OCI-LY7 (cell line): ENCODE data around the gene PCCA. TPM values are rescaled to one million over a fixed set of nuclear protein-coding genes. Genes with fewer than 3 reads are reported as not detected.

Experiments used
- BruUV-seq: library from RNA; stranded (reverse); fragments of 400-500 nt; replicated peaks from 2 replicates; lab custom pipeline; 2021; lab: Mats Ljungman, UMichigan
- CTCF ChIA-PET: fragments of 300-600 bp; sonication (Branson Sonifier 250); formaldehyde crosslinking; loops from one replicate; lab custom pipeline; 2022; ENCODE audit warnings: antibody characterized with exemption; ENCODE audit not compliant: unreplicated experiment; lab: Charles Lee
- POLR2A ChIA-PET: fragments of 300-600 bp; sonication (Branson Sonifier 250); formaldehyde crosslinking; loops from one replicate; lab custom pipeline; 2022; ENCODE audit warnings: antibody characterized with exemption; lab: Charles Lee
- DNase-seq: peaks from one replicate; pipeline ENCODE4 v3.0.0-alpha.2; 2015; ENCODE audit warnings: low spot score
- H2AFZ ChIP-seq: fragments of 200-600 bp; sonication (generic), shearing (Covaris generic); 2 replicates; pipeline ENCODE4 v1.6.1; 2014; ENCODE audit warnings: mild to moderate bottlenecking, antibody characterized with exemption, low read length, moderate library complexity
- H3K27ac ChIP-seq: fragments of 200-600 bp; sonication (generic); 2 replicates; pipeline ENCODE4 v1.5.1; 2014; ENCODE audit warnings: mixed run types, low read depth, mild to moderate bottlenecking, moderate library complexity, low read length, inconsistent platforms; ENCODE audit not compliant: poor library complexity, severe bottlenecking
- H3K36me3 ChIP-seq: fragments of 200-600 bp; sonication (generic); 2 replicates; pipeline ENCODE4 v1.6.1; 2014; ENCODE audit warnings: mild to moderate bottlenecking, antibody characterized with exemption, low read length, moderate library complexity, mixed read lengths; ENCODE audit not compliant: insufficient read depth
- H3K4me1 ChIP-seq: fragments of 200-600 bp; sonication (generic); 2 replicates; pipeline ENCODE4 v1.5.1; 2014; ENCODE audit warnings: mild to moderate bottlenecking, low read length; ENCODE audit not compliant: insufficient read depth, poor library complexity, severe bottlenecking
- H3K4me2 ChIP-seq: fragments of 200-600 bp; sonication (generic); 2 replicates; pipeline ENCODE4 v1.6.1; 2014; ENCODE audit warnings: mild to moderate bottlenecking, low read length
- H3K4me3 ChIP-seq: fragments of 200-600 bp; sonication (generic); 2 replicates; pipeline ENCODE4 v1.5.1; 2014; ENCODE audit warnings: mild to moderate bottlenecking, low read depth, low read length; ENCODE audit not compliant: poor library complexity, severe bottlenecking
- H3K79me2 ChIP-seq: fragments of 200-600 bp; sonication (generic); 2 replicates; pipeline ENCODE4 v1.6.1; 2016; ENCODE audit warnings: low read depth, mild to moderate bottlenecking, low read length, moderate library complexity, mixed read lengths; ENCODE audit not compliant: insufficient read depth
- H3K9me2 ChIP-seq: fragments of 200-600 bp; sonication (generic); 2 replicates; pipeline ENCODE4 v1.6.1; 2016; ENCODE audit warnings: mild to moderate bottlenecking, low read length, mixed read lengths; ENCODE audit not compliant: insufficient read depth
- H3K9me3 ChIP-seq: fragments of 200-600 bp; sonication (generic); 2 replicates; pipeline ENCODE4 v1.6.1; 2014; ENCODE audit warnings: mild to moderate bottlenecking, mixed run types, low read length, mixed read lengths
- H4K20me1 ChIP-seq: fragments of 200-600 bp; sonication (generic); 2 replicates; pipeline ENCODE4 v1.6.1; 2014; ENCODE audit warnings: mild to moderate bottlenecking, antibody characterized with exemption, low read length, moderate library complexity, mixed read lengths; ENCODE audit not compliant: insufficient read depth
- EZH2phosphoT487 ChIP-seq: fragments of 200-600 bp; sonication (generic); IDR thresholded peaks from 2 replicates; pipeline ENCODE4 v1.6.1; 2018; ENCODE audit warnings: low read depth, borderline replicate concordance, mild to moderate bottlenecking, mixed run types, antibody characterized with exemption, low read length, moderate library complexity, mixed read lengths
- intact Hi-C: fragments of 100-400 bp; cut with micrococcal nuclease; formaldehyde crosslinking; loops from one replicate; pipeline ENCODE4 v1.10.0; 2022; ENCODE audit not compliant: unreplicated experiment
- total RNA-seq, 2 experiments: library from RNA; depleted of rRNA in 1 of 2; stranded (reverse); fragments of >200 nt in 1 of 2; shearing (Covaris generic) in 1 of 2; gene quantifications; 2 replicates each; pipeline ENCODE4 v1.2.3, GENCODE V29; 2014 to 2022
- TF ChIP-seq, protein P1 (sequence below): fragments of 200-600 bp; sonication (generic); conservative IDR thresholded peaks from 2 replicates; pipeline ENCODE4 v1.5.1; 2014; ENCODE audit warnings: mild to moderate bottlenecking, antibody characterized with exemption, low read length, moderate library complexity, mixed read lengths

Gene PCCA
- total RNA-seq, 2 experiments from 2014 or later = 2.7 to 7.2 TPM

DNA sequence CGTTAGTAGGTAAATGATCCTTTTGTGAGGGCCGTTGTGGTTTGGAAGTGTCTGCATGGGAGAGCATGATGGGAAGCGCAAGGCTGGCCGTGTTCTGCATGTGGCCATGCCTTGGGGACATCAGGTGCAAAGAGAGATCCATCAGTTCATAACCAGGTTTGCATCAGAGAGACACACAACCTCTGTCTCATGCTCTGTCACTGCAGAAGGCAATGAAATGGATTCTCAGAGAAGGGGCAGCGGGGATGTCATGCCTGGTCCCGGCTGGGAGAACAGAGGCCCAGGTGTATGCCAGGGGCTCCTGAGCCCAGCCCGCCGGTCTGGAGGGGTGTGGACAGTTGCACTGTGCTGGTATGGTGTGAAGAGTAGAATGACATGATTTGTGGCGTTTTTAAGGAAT lies 439.5 kb downstream of the PCCA start:
- no peaks in the 10 kb centered on the region for H3K9me2 ChIP-seq
- H3K4me2 ChIP-seq = no peak overlapping the region
- ChIA-PET POLR2A (no interaction called here), CTCF (no interaction called here)
- TF ChIP-seq, protein P1, sequence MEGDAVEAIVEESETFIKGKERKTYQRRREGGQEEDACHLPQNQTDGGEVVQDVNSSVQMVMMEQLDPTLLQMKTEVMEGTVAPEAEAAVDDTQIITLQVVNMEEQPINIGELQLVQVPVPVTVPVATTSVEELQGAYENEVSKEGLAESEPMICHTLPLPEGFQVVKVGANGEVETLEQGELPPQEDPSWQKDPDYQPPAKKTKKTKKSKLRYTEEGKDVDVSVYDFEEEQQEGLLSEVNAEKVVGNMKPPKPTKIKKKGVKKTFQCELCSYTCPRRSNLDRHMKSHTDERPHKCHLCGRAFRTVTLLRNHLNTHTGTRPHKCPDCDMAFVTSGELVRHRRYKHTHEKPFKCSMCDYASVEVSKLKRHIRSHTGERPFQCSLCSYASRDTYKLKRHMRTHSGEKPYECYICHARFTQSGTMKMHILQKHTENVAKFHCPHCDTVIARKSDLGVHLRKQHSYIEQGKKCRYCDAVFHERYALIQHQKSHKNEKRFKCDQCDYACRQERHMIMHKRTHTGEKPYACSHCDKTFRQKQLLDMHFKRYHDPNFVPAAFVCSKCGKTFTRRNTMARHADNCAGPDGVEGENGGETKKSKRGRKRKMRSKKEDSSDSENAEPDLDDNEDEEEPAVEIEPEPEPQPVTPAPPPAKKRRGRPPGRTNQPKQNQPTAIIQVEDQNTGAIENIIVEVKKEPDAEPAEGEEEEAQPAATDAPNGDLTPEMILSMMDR = no peak
- TF ChIP-seq EZH2phosphoT487 = no peak
- no peak overlapping the region for H3K27ac ChIP-seq
- no peak overlapping the region for H2AFZ ChIP-seq
- H3K36me3 ChIP-seq = no peaks in the 10 kb centered on the region
- H3K79me2 ChIP-seq = no peaks in the 10 kb centered on the region
- H4K20me1 ChIP-seq = no peaks in the 10 kb centered on the region
- no peaks in the 10 kb centered on the region for H3K9me3 ChIP-seq
- no peak overlapping the region for H3K4me3 ChIP-seq
- DNase-seq = no peak
- BruUV-seq = no TSS peak
- H3K4me1 ChIP-seq = no peaks in the 10 kb centered on the region
- intact Hi-C loops = no loop called here

DNA sequence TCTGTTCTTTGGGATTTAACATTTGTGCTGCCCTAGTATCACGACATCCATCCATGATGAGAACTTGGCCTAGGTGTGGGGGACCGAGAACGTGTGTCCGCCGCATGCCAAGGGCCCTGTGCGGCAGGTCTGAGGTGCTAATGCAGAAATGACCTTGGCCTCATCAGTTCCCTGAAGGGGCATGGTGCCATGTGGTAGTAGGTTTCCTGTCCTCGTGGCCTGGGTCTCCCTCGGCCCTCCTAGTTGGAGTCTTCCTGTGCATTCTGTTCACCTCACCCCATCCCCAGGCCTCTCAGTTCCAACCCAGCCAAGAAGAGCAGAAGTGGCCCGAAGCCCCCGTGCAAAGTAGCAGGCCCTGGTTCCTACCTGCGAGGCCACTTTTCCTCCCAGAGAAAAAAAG lies 439.9 kb downstream of the PCCA start:
- intact Hi-C loops = no loop called here
- no peaks in the 10 kb centered on the region for H3K4me1 ChIP-seq
- BruUV-seq = no TSS peak
- no peak overlapping the region for H3K27ac ChIP-seq
- POLR2A ChIA-PET = no interaction called here
- no peak overlapping the region for H3K4me3 ChIP-seq
- no peak overlapping the region for H3K4me2 ChIP-seq
- H3K9me2 ChIP-seq = no peaks in the 10 kb centered on the region
- no peaks in the 10 kb centered on the region for H3K36me3 ChIP-seq
- no peak for DNase-seq
- CTCF ChIA-PET = no interaction called here
- no peaks in the 10 kb centered on the region for H4K20me1 ChIP-seq
- no peaks in the 10 kb centered on the region for H3K79me2 ChIP-seq
- H3K9me3 ChIP-seq = no peaks in the 10 kb centered on the region
- TF ChIP-seq, protein P1 = no peak
- no peak for TF ChIP-seq EZH2phosphoT487
- H2AFZ ChIP-seq = no peak overlapping the region

DNA sequence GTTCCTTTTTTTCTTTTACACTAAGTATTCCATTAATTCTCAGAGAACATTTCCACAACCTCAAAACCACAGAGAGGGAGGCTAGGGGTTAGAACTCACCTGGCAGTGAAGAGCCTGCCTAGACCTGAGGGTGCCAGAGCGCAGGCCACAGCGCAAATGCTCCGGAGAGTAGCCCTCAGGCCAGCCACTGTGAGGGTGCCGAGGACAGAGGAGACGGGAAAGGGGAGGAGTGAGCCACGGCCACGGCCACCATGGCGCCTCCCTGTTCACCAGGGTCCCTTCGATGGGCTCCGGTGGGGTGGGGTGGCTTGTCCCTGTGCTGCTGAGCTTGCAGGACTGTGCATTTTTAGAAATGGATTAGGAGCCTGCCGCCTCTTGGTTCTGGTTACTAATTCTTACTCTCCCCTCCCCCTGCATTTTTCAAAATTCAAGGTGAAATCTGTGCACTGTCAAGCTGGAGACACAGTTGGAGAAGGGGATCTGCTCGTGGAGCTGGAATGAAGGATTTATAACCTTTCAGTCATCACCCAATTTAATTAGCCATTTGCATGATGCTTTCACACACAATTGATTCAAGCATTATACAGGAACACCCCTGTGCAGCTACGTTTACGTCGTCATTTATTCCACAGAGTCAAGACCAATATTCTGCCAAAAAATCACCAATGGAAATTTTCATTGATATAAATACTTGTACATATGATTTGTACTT lies 440.9 kb downstream of the PCCA start:
- POLR2A ChIA-PET = no interaction called here
- CTCF ChIA-PET = no interaction called here
- no peaks in the 10 kb centered on the region for H3K9me3 ChIP-seq
- H3K4me2 ChIP-seq = no peak overlapping the region
- intact Hi-C loops = no loop called here
- no peaks in the 10 kb centered on the region for H3K4me1 ChIP-seq
- TF ChIP-seq, protein P1 = no peak
- no peak for TF ChIP-seq EZH2phosphoT487
- no peaks in the 10 kb centered on the region for H3K36me3 ChIP-seq
- H3K9me2 ChIP-seq = no peaks in the 10 kb centered on the region
- no peak for DNase-seq
- no peak overlapping the region for H2AFZ ChIP-seq
- BruUV-seq = no TSS peak
- H4K20me1 ChIP-seq = no peaks in the 10 kb centered on the region
- no peaks in the 10 kb centered on the region for H3K79me2 ChIP-seq
- H3K4me3 ChIP-seq = no peak overlapping the region
- no peak overlapping the region for H3K27ac ChIP-seq
